A549 (cell line): ENCODE data around the gene GBP2.

Experiments used
- POLR2A ChIP-seq: IDR thresholded peaks from 2 replicates; pipeline ENCODE4 v1.6.1; 2012; ENCODE audit warnings: mild to moderate bottlenecking, low read length
- TF ChIP-seq, protein P1 (sequence below): fragments of >200 bp; sonication (Bioruptor Twin); formaldehyde crosslinking; IDR thresholded peaks from 3 replicates; pipeline ENCODE4 v1.5.1; 2016
- TF ChIP-seq, protein P2 (sequence below): fragments of >200 bp; sonication (Bioruptor Twin); formaldehyde crosslinking; IDR thresholded peaks from 3 replicates; pipeline ENCODE4 v1.6.1; 2016

DNA sequence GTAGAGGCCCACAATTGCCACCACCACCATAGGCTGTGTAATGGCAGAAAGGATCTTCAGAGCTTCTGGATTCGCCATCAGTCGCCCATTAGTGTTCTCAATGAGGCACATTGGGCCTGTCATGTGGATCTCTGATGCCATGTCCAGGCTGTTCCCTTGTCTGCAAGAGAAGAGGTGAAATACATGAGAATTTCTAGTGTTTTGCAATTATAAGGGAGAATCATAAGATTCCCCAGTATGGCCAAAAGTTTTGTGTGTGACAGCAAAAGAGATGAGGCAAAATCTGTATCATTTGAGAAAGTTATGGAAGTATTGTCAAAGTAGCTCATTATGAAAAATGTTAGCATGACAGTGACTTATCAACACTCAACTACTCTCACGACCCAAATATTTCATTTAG lies 62.8 kb downstream of the GBP2 start:
- TF ChIP-seq, protein P1, sequence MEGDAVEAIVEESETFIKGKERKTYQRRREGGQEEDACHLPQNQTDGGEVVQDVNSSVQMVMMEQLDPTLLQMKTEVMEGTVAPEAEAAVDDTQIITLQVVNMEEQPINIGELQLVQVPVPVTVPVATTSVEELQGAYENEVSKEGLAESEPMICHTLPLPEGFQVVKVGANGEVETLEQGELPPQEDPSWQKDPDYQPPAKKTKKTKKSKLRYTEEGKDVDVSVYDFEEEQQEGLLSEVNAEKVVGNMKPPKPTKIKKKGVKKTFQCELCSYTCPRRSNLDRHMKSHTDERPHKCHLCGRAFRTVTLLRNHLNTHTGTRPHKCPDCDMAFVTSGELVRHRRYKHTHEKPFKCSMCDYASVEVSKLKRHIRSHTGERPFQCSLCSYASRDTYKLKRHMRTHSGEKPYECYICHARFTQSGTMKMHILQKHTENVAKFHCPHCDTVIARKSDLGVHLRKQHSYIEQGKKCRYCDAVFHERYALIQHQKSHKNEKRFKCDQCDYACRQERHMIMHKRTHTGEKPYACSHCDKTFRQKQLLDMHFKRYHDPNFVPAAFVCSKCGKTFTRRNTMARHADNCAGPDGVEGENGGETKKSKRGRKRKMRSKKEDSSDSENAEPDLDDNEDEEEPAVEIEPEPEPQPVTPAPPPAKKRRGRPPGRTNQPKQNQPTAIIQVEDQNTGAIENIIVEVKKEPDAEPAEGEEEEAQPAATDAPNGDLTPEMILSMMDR = no peak
- no peak for TF ChIP-seq POLR2A
- TF ChIP-seq, protein P2, sequence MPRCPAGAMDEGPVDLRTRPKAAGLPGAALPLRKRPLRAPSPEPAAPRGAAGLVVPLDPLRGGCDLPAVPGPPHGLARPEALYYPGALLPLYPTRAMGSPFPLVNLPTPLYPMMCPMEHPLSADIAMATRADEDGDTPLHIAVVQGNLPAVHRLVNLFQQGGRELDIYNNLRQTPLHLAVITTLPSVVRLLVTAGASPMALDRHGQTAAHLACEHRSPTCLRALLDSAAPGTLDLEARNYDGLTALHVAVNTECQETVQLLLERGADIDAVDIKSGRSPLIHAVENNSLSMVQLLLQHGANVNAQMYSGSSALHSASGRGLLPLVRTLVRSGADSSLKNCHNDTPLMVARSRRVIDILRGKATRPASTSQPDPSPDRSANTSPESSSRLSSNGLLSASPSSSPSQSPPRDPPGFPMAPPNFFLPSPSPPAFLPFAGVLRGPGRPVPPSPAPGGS = no peak
